ENCODE results near the gene KCNK17.

Gene KCNK17, protein sequence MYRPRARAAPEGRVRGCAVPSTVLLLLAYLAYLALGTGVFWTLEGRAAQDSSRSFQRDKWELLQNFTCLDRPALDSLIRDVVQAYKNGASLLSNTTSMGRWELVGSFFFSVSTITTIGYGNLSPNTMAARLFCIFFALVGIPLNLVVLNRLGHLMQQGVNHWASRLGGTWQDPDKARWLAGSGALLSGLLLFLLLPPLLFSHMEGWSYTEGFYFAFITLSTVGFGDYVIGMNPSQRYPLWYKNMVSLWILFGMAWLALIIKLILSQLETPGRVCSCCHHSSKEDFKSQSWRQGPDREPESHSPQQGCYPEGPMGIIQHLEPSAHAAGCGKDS

GRCh38 chr6:39314273-39314795, at the start of gene KCNK17:
Gene KCNK17, minus strand, starts transcription at chr6:39314419. Its CDS starts 99 bp downstream, at chr6:39314320.
- DNase-seq (ENCODE audit: extremely low read depth, insufficient read length) = no peak
- Histone ChIP-seq H3K36me3 (ENCODE audit: control insufficient read depth, insufficient read depth, low read length) (no peaks in the 10 kb centered on the region), H3K4me3 (replicated peaks; ENCODE audit: low read depth, low read length) (no peak within 1 kb of the TSS), H3K27me3 (replicated peaks; ENCODE audit: control insufficient read depth, insufficient read depth, low read length) (no peaks in the 10 kb centered on the region; the same call in none of the 2 replicates)
- TF ChIP-seq CTCF (IDR thresholded peaks at IDR 0.05; ENCODE audit: insufficient read depth, low read length, poor library complexity, severe bottlenecking) = no peak

- no peak for DNase-seq (ENCODE audit: extremely low read depth, insufficient read length)
- no peak for TF ChIP-seq CTCF (IDR thresholded peaks at IDR 0.05; ENCODE audit: insufficient read depth, low read length, poor library complexity, severe bottlenecking)
- H3K4me3 ChIP-seq (replicated peaks; ENCODE audit: low read depth, low read length) = no peak overlapping the region
- no peaks in the 10 kb centered on the region for H3K27me3 ChIP-seq (replicated peaks; ENCODE audit: control insufficient read depth, insufficient read depth, low read length)
- H3K36me3 ChIP-seq (ENCODE audit: control insufficient read depth, insufficient read depth, low read length) = no peaks in the 10 kb centered on the region
Observed at GRCh38 chr6:39363280-39363679, 49.1 kb upstream of the KCNK17 start.

GRCh38 chr6:39362487-39362865, 48.3 kb upstream of the KCNK17 start:
- Histone ChIP-seq H3K4me3 (replicated peaks; ENCODE audit: low read depth, low read length) (no peak overlapping the region), H3K27me3 (replicated peaks; ENCODE audit: control insufficient read depth, insufficient read depth, low read length) (no peaks in the 10 kb centered on the region), H3K36me3 (ENCODE audit: control insufficient read depth, insufficient read depth, low read length) (no peaks in the 10 kb centered on the region)
- DNase-seq (ENCODE audit: extremely low read depth, insufficient read length) = no peak
- peak; percentile 23 for TF ChIP-seq CTCF (IDR thresholded peaks at IDR 0.05; ENCODE audit: insufficient read depth, low read length, poor library complexity, severe bottlenecking)

GRCh38 chr6:39361657-39362486, 47.7 kb upstream of the KCNK17 start:
- TF ChIP-seq CTCF (IDR thresholded peaks at IDR 0.05; ENCODE audit: insufficient read depth, low read length, poor library complexity, severe bottlenecking) = peak; percentile 85
- no peak for DNase-seq (ENCODE audit: extremely low read depth, insufficient read length)
- H3K27me3 ChIP-seq (replicated peaks; ENCODE audit: control insufficient read depth, insufficient read depth, low read length) = no peaks in the 10 kb centered on the region
- no peak overlapping the region for H3K4me3 ChIP-seq (replicated peaks; ENCODE audit: low read depth, low read length)
- H3K36me3 ChIP-seq (ENCODE audit: control insufficient read depth, insufficient read depth, low read length) = no peaks in the 10 kb centered on the region

GRCh38 chr6:39360378-39360777, 46.2 kb upstream of the KCNK17 start:
- TF ChIP-seq CTCF (IDR thresholded peaks at IDR 0.05; ENCODE audit: insufficient read depth, low read length, poor library complexity, severe bottlenecking) = no peak
- Histone ChIP-seq H3K36me3 (ENCODE audit: control insufficient read depth, insufficient read depth, low read length) (no peaks in the 10 kb centered on the region), H3K27me3 (replicated peaks; ENCODE audit: control insufficient read depth, insufficient read depth, low read length) (no peaks in the 10 kb centered on the region), H3K4me3 (replicated peaks; ENCODE audit: low read depth, low read length) (no peak overlapping the region)
- DNase-seq (ENCODE audit: extremely low read depth, insufficient read length) = no peak
